Activated CD4-positive, alpha-beta T cell treated with anti-CD3 and anti-CD28 coated beads, Interleukin-2, amount 10 ng/mL, durations not matched to agents 7 days and 5 days (primary cell): Measurements from ENCODE around the gene MAST2. TPM values are rescaled to one million over a fixed set of nuclear protein-coding genes. Genes with fewer than 3 reads are reported as not detected.
"Not testable (repeated sequence)": the region's sequence is repeated elsewhere in the genome, so short reads cannot be mapped to it uniquely, and the experiment has no call there.

Experiments used
- CTCF ChIA-PET: fragments of 350-600 bp; sonication (Branson Sonifier 250); formaldehyde crosslinking; loops from one replicate; lab custom pipeline; 2021; ENCODE audit warnings: antibody characterized with exemption; lab: Charles Lee
- POLR2A ChIA-PET: fragments of 350-600 bp; sonication (Branson Sonifier 250); formaldehyde crosslinking; loops from one replicate; lab custom pipeline; 2021; ENCODE audit warnings: antibody characterized with exemption; lab: Charles Lee
- DNase-seq: peaks from one replicate; pipeline ENCODE4 v3.0.0-alpha.2; 2020
- H3K27ac Mint-ChIP-seq: one replicate; pipeline ENCODE4 v1.8.0; 2021; ENCODE audit warnings: mild to moderate bottlenecking, moderate library complexity, mixed read lengths
- H3K27me3 Mint-ChIP-seq: one replicate; pipeline ENCODE4 v1.8.0; 2021; ENCODE audit warnings: mixed read lengths
- H3K36me3 Mint-ChIP-seq: one replicate; pipeline ENCODE4 v1.8.0; 2021; ENCODE audit warnings: low read depth, mixed read lengths
- H3K4me1 Mint-ChIP-seq: one replicate; pipeline ENCODE4 v1.8.0; 2021; ENCODE audit warnings: mixed read lengths
- H3K4me3 Mint-ChIP-seq: one replicate; pipeline ENCODE4 v1.8.0; 2021; ENCODE audit warnings: mild to moderate bottlenecking, moderate library complexity, mixed read lengths
- H3K9me3 Mint-ChIP-seq: one replicate; pipeline ENCODE4 v1.8.0; 2021; ENCODE audit warnings: mixed read lengths
- total RNA-seq, 2 experiments: library from RNA; stranded (reverse); gene quantifications; one replicate each; pipeline ENCODE4 v1.2.3, GENCODE V29; 2021

MAST2 gene
- total RNA-seq, 2 experiments from 2014 or later: 25.2 to 26.3 TPM

GRCh38 chr1:45867697-45868348 is 64.4 kb downstream of the MAST2 start:
- no peaks in the 10 kb centered on the region for H3K9me3 Mint-ChIP-seq
- no peak for DNase-seq
- H3K4me3 Mint-ChIP-seq: no peak overlapping the region

DNA sequence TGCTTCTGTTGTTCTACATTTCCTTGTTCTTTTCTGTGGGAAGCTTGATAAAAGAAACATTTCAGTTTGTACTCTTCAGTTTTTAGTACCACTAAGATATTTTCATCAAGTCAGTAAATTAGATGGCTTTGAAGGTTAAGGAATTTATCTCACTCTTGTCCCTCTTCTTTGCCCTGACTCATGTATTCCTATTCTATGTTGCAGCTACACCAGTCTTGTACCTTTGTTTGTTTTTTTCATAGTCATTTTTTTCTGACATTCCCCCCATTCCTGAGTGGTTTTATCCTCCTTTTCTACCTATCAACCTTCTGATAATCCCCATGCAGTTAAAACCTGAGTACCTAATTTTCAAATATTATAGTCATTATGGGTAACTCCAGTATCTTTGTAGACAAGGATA is 65.4 kb downstream of the MAST2 start:
- H3K27ac Mint-ChIP-seq: no peak overlapping the region
- no peaks in the 10 kb centered on the region for H3K9me3 Mint-ChIP-seq
- no peak overlapping the region for H3K4me3 Mint-ChIP-seq
- peaks cover 2% of the 10 kb centered on the region for H3K27me3 Mint-ChIP-seq
- H3K4me1 Mint-ChIP-seq: peaks cover 8% of the 10 kb centered on the region
- ChIA-PET POLR2A (no interaction called here), CTCF (interaction anchor here (0.5 kb wide), 1 partner anchor 22 kb away, joined by 4 read pairs; no protein-coding TSS in a partner anchor)
- H3K36me3 Mint-ChIP-seq: no peaks in the 10 kb centered on the region
- DNase-seq: no peak

More at GRCh38 chr1:45867697-45868348, 64.4 kb downstream of the MAST2 start:
- H3K27ac Mint-ChIP-seq: no peak overlapping the region
- POLR2A ChIA-PET: no interaction called here
- CTCF ChIA-PET: interaction anchor here (0.8 kb wide), 1 partner anchor 107 kb away, joined by 3 read pairs; no protein-coding TSS in a partner anchor
- peaks cover 2% of the 10 kb centered on the region for H3K27me3 Mint-ChIP-seq
- peaks cover 12% of the 10 kb centered on the region for H3K4me1 Mint-ChIP-seq
- H3K36me3 Mint-ChIP-seq: no peaks in the 10 kb centered on the region

DNA sequence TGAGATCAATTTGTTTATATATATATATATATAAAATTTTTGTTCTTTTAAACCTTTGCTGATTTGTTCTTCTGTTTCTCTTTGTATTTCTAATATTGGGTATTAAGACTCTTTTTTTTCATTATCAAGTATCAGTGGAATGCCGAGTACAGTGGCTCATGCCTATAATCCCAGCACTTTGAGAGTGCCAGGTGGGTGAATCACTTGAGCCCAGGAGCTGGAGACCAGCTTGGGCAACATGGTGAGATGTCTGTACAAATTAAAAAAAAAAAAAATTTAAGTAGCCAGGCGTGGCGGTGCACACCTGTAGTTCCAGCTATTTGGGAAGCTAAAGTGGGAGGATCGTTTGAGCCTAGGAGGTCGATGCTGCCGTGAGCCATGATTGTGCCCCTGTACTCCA is 67.1 kb downstream of the MAST2 start:
- H3K4me1 Mint-ChIP-seq: peaks cover 8% of the 10 kb centered on the region
- peaks cover 2% of the 10 kb centered on the region for H3K27me3 Mint-ChIP-seq
- POLR2A ChIA-PET: no interaction called here
- CTCF ChIA-PET: no interaction called here
- H3K9me3 Mint-ChIP-seq: no peaks in the 10 kb centered on the region
- H3K27ac Mint-ChIP-seq: no peak overlapping the region
- no peaks in the 10 kb centered on the region for H3K36me3 Mint-ChIP-seq
- no peak for DNase-seq
- no peak overlapping the region for H3K4me3 Mint-ChIP-seq

DNA sequence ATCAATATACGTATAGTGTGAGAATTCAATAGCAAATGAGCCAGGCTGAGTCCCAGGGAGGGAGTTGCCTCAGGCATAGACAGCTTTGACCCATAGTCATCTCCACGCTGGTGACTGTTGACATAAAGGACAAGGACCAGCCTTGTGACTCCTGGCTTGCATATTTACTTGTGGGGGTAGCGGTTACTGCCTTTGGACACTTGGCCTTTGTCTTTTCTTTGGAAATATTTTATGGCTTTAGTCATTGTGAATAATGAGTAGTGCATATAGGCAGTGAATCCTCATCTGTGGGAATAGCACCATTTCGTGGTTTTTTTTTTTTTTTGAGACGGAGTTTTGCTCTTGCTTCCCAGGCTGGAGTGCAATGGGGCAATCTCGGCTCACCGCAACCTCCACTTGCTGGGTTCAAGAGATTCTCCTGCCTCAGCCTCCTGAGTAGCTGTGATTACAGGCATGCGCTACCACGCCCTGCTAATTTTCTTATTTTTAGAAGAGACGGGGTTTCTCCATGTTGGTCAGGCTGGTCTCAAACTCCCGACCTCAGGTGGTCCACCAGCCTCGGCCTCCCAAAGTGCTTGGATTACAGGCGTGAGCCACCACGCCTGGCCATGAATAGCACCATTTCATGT is 68.9 kb downstream of the MAST2 start:
- H3K27me3 Mint-ChIP-seq, CTCF ChIA-PET, H3K4me3 Mint-ChIP-seq, H3K9me3 Mint-ChIP-seq, H3K4me1 Mint-ChIP-seq, POLR2A ChIA-PET, H3K36me3 Mint-ChIP-seq, H3K27ac Mint-ChIP-seq, DNase-seq: not testable (repeated sequence)

- H3K4me3 Mint-ChIP-seq: no peak overlapping the region
- H3K27me3 Mint-ChIP-seq: no peaks in the 10 kb centered on the region
- no peaks in the 10 kb centered on the region for H3K9me3 Mint-ChIP-seq
- POLR2A ChIA-PET: no interaction called here
- no peak for DNase-seq
- H3K36me3 Mint-ChIP-seq: no peaks in the 10 kb centered on the region
- peaks cover 3% of the 10 kb centered on the region for H3K4me1 Mint-ChIP-seq
- CTCF ChIA-PET: no interaction called here
- H3K27ac Mint-ChIP-seq: no peak overlapping the region
These were observed 72.7 kb downstream of the MAST2 start for GRCh38 chr1:45876000-45876617.

- H3K9me3 Mint-ChIP-seq: no peaks in the 10 kb centered on the region
- H3K4me1 Mint-ChIP-seq: no peaks in the 10 kb centered on the region
- no peak overlapping the region for H3K27ac Mint-ChIP-seq
- DNase-seq: no peak
- H3K36me3 Mint-ChIP-seq: no peaks in the 10 kb centered on the region
- H3K4me3 Mint-ChIP-seq: no peak overlapping the region
- ChIA-PET POLR2A (no interaction called here), CTCF (no interaction called here)
- no peaks in the 10 kb centered on the region for H3K27me3 Mint-ChIP-seq
These were observed 73.9 kb downstream of the MAST2 start for GRCh38 chr1:45877264-45877663.

GRCh38 chr1:45879885-45880598 is 76.6 kb downstream of the MAST2 start:
- Mint-ChIP-seq H3K4me3 (no peak overlapping the region), H3K27me3 (no peaks in the 10 kb centered on the region), H3K9me3 (no peaks in the 10 kb centered on the region), H3K4me1 (no peaks in the 10 kb centered on the region), H3K36me3 (no peaks in the 10 kb centered on the region), H3K27ac (no peak overlapping the region)
- ChIA-PET CTCF (no interaction called here), POLR2A (interaction anchor here (0.6 kb wide), 1 partner anchor 123 kb away, joined by 5 read pairs; no protein-coding TSS in a partner anchor)
- no peak for DNase-seq

DNA sequence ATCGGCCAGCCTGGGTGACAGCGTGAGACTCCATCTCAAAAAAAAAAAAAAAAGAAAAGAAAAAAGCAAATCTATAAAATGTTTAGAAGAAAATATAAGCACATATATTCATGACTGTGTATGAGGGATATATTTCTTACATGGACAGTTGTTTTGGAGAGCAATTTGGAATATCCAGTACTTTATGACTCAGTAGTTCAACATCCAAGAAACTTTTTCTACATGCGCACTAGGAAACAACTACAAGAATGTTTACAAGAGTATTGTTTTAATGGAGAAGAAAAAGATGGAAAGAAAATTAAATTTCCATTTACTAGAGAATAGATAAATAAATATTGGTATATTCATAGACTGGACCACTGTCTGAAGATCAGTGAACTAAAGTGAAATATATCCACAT is 77.5 kb downstream of the MAST2 start:
- no peaks in the 10 kb centered on the region for H3K4me1 Mint-ChIP-seq
- H3K27ac Mint-ChIP-seq: no peak overlapping the region
- H3K27me3 Mint-ChIP-seq: no peaks in the 10 kb centered on the region
- H3K36me3 Mint-ChIP-seq: no peaks in the 10 kb centered on the region
- ChIA-PET CTCF (no interaction called here), POLR2A (no interaction called here)
- no peak for DNase-seq
- no peak overlapping the region for H3K4me3 Mint-ChIP-seq
- no peaks in the 10 kb centered on the region for H3K9me3 Mint-ChIP-seq

GRCh38 chr1:45883658-45884057 is 80.2 kb downstream of the MAST2 start:
- Mint-ChIP-seq H3K9me3 (no peaks in the 10 kb centered on the region), H3K27ac (no peak overlapping the region), H3K36me3 (no peaks in the 10 kb centered on the region), H3K27me3 (no peaks in the 10 kb centered on the region), H3K4me1 (no peaks in the 10 kb centered on the region), H3K4me3 (no peak overlapping the region)
- no peak for DNase-seq
- ChIA-PET POLR2A (no interaction called here), CTCF (no interaction called here)

DNA sequence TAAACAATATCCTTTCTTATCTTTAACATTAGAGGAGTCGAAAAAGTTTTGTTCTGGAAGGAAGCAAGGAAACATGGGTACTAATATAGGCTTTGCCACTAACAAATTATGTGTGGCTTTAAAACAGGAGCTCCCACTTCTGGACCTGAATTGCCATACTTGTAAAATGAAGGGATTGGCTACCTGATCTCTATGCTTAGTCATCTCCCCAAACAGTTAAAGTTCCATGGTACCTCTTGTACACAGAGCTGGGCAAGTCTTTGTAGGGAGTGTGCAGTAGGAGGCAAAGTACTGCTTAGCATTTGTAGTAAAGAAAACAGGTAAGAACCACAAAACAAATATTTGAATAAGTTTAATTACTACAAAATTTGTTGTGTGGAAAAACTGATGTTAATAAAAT is 81.3 kb downstream of the MAST2 start:
- Mint-ChIP-seq H3K36me3 (peaks cover 1% of the 10 kb centered on the region), H3K4me1 (no peaks in the 10 kb centered on the region), H3K27me3 (no peaks in the 10 kb centered on the region), H3K9me3 (no peaks in the 10 kb centered on the region), H3K4me3 (no peak overlapping the region), H3K27ac (no peak overlapping the region)
- ChIA-PET CTCF (interaction anchor here (0.7 to 1.0 kb wide), 2 partner anchors 10 to 35 kb away, joined by 3 read pairs; no protein-coding TSS in a partner anchor), POLR2A (no interaction called here)
- no peak for DNase-seq

DNA sequence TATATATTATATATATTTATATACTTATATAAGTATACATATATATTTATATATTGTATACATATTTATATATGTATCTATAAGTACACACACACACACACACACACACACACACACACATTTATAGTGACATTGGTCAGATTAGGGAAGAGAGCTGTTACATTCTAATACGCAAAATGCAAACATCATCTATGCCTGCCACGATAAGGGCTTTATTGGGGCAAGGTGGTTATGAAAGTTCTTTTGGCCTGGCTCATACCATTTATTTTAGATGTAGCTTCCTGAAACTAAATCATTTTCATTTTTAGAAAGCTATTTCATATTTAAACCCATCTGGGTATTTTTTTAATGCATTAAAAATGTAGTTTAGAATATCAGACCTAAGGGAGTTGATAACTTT is 82.8 kb downstream of the MAST2 start:
- no peak overlapping the region for H3K27ac Mint-ChIP-seq
- CTCF ChIA-PET: interaction anchor here (1.1 to 1.5 kb wide), 2 partner anchors 12 kb away, joined by 3 read pairs; no protein-coding TSS in a partner anchor
- peaks cover 2% of the 10 kb centered on the region for H3K9me3 Mint-ChIP-seq

DNA sequence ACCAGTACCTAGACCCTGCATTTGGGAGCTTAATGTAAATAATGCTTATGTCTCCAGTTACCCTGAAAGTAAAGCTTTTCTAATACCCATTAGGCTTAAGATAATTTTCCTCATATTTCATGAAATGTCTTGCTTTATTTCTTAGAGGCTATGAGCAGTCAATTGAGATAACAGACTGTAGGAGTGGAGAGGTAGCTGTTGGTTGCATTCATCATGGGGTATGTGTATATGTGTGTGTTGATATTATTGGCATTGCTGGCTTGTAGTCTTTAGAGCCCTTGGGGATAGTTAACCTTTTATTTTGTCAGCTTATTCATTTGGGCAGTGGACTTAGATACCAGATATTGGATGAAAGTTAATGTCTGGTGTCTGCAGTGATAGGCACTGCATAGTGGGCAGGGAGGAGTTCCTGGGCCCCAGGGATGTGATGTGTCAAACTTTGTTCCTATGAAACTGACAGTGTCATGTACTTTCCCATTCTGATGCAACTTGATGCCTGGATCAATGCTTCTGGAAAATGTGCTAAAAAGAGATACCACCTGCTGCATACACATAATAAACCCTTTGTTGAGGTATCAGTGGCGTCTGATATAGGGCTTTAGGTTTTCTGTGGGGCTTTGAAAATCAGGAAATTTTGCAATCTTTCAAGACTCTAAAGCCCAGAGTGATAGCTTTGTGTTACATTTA is 83.9 kb downstream of the MAST2 start:
- Mint-ChIP-seq H3K4me3 (no peak overlapping the region), H3K9me3 (peaks cover 2% of the 10 kb centered on the region), H3K27ac (no peak overlapping the region), H3K36me3 (peaks cover 5% of the 10 kb centered on the region), H3K4me1 (peaks cover 2% of the 10 kb centered on the region), H3K27me3 (no peaks in the 10 kb centered on the region)
- ChIA-PET CTCF (interaction anchor here (1.1 to 1.5 kb wide), 2 partner anchors 11 to 13 kb away, joined by 3 read pairs; no protein-coding TSS in a partner anchor), POLR2A (no interaction called here)
- DNase-seq: no peak

More for the DNA sequence above, 82.8 kb downstream of the MAST2 start:
- Mint-ChIP-seq H3K27me3 (no peaks in the 10 kb centered on the region), H3K36me3 (peaks cover 5% of the 10 kb centered on the region), H3K4me3 (no peak overlapping the region), H3K4me1 (peaks cover 2% of the 10 kb centered on the region)
- DNase-seq: no peak
- POLR2A ChIA-PET: no interaction called here
